Panc1 (cell line): Measurements from ENCODE around the gene SIGLEC1. TPM values are rescaled to one million over a fixed set of nuclear protein-coding genes. Genes with fewer than 3 reads are reported as not detected.
A peak's percentile ranks its signal among the peaks of the same experiment; 100 is the strongest.

Source experiments
- ATAC-seq: fragments of 200-7000 bp; cut with Tn5 transposase; 2 replicates; pipeline ENCODE4 v1.9.1; 2020; ENCODE audit warnings: mild to moderate bottlenecking, moderate library complexity
- BruUV-seq: library from RNA; stranded (reverse); fragments of 400-500 nt; replicated peaks from 2 replicates; lab custom pipeline; 2021; lab: Mats Ljungman, UMichigan
- CTCF ChIA-PET: fragments of 300-600 bp; sonication (Branson Sonifier 250); formaldehyde crosslinking; loops from one replicate; lab custom pipeline; 2022; ENCODE audit warnings: antibody characterized with exemption; lab: Charles Lee
- POLR2A ChIA-PET: fragments of 300-600 bp; sonication (Branson Sonifier 250); formaldehyde crosslinking; loops from one replicate; lab custom pipeline; 2022; ENCODE audit warnings: antibody characterized with exemption; lab: Charles Lee
- DNase-seq: peaks from one replicate; pipeline ENCODE4 v3.0.0-alpha.2; 2010; ENCODE audit warnings: low read depth, low spot score
- H3K27ac ChIP-seq: 2 replicates; pipeline ENCODE4 v1.5.1; 2011; ENCODE audit warnings: mild to moderate bottlenecking, low read length, inconsistent platforms
- H3K27me3 ChIP-seq: fragments of 200-500 bp; sonication (Bioruptor generic); 2 replicates; pipeline ENCODE4 v1.6.0; 2014; ENCODE audit warnings: low read length, inconsistent platforms; ENCODE audit not compliant: control insufficient read depth, insufficient read depth
- H3K36me3 ChIP-seq: fragments of 200-500 bp; sonication (Bioruptor generic); 2 replicates; pipeline ENCODE4 v1.5.1; 2014; ENCODE audit warnings: inconsistent platforms, mild to moderate bottlenecking, low read length, moderate library complexity; ENCODE audit not compliant: control insufficient read depth, insufficient read depth
- H3K4me1 ChIP-seq: 2 replicates; pipeline ENCODE4 v1.5.1; 2011; ENCODE audit warnings: inconsistent platforms, mild to moderate bottlenecking, low read length, moderate library complexity; ENCODE audit not compliant: control insufficient read depth, insufficient read depth
- H3K4me3 ChIP-seq, 2 experiments: 2 replicates each; pipeline ENCODE4 v1.5.1; 2011 to 2012; ENCODE audit warnings: low read depth in 2 of 2, low read length in 2 of 2, mild to moderate bottlenecking in 2 of 2, inconsistent platforms in 1 of 2, moderate library complexity in 1 of 2
- H3K9me3 ChIP-seq: fragments of 200-500 bp; sonication (Bioruptor generic); 2 replicates; pipeline ENCODE4 v1.5.1; 2014; ENCODE audit warnings: low read depth, mild to moderate bottlenecking, inconsistent platforms, low read length, moderate library complexity; ENCODE audit not compliant: control insufficient read depth, insufficient read depth
- POLR2AphosphoS5 ChIP-seq: IDR thresholded peaks from 2 replicates; pipeline ENCODE4 v1.6.1; 2012; ENCODE audit warnings: mild to moderate bottlenecking, low read depth, low read length, moderate library complexity
- SIN3A ChIP-seq: IDR thresholded peaks from 2 replicates; pipeline ENCODE4 v1.6.1; 2012; ENCODE audit warnings: low read depth, mild to moderate bottlenecking, low read length, moderate library complexity, borderline replicate concordance; ENCODE audit not compliant: insufficient read depth
- TCF7L2 ChIP-seq: IDR thresholded peaks from 2 replicates; pipeline ENCODE4 v1.6.1; 2011; ENCODE audit warnings: mild to moderate bottlenecking, low read depth, low read length, inconsistent platforms
- in situ Hi-C: cut with HindIII; loops from 2 replicates; pipeline ENCODE4 v1.10.0; 2016; ENCODE audit warnings: low sequenced_read_pairs, low pct_unique_long_range_greater_than_20kb
- intact Hi-C: fragments of 100-400 bp; cut with micrococcal nuclease; formaldehyde crosslinking; loops from one replicate; pipeline ENCODE4 v1.10.0; 2022; ENCODE audit not compliant: unreplicated experiment
- total RNA-seq: library from RNA; stranded (reverse); gene quantifications from one replicate; pipeline ENCODE4 v1.2.1, GENCODE V29; 2021; ENCODE audit not compliant: unreplicated experiment
- TF ChIP-seq, protein P1 (sequence below), 2 experiments: IDR thresholded peaks; 2 replicates each; pipeline ENCODE4 v1.6.1; 2011 to 2012; ENCODE audit warnings: low read depth in 2 of 2, control low read depth in 1 of 2, low read length in 1 of 2, mild to moderate bottlenecking in 1 of 2, moderate library complexity in 1 of 2; ENCODE audit not compliant: insufficient read depth in 1 of 2
- TF ChIP-seq, protein P2 (sequence below): fragments of 450-650 bp; IDR thresholded peaks from 2 replicates; pipeline ENCODE4 v1.5.1; 2017; ENCODE audit warnings: mild to moderate bottlenecking

SIGLEC1 gene
- total RNA-seq, 1 experiment from 2014 or later: 0.03 TPM

DNA sequence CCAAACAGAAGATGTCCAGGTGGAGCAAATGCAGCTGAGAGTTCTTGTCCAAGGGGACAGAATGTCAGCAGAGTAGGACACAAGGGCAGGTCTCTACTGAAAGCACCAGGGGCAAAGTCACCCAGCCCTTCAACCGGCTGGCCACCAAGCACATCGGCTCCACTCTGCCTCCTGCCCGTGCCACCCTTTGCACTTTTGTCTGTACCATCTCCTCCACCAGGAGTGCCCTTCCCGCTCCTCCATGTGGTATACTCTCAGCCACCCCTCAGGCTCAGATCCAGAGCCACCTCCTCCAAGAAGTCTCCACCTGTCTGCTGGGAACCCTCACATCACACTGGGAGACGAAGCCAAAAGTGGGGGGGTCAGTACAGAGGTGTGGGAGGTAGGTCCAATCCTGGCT, 16.0 kb upstream of the SIGLEC1 start:
- 0 out of 2 replicates have a peak, but pooled peaks have one; percentile 37 for ATAC-seq
- in situ Hi-C loops (no loop called here), intact Hi-C loops (no loop called here)
- TF ChIP-seq, protein P1, sequence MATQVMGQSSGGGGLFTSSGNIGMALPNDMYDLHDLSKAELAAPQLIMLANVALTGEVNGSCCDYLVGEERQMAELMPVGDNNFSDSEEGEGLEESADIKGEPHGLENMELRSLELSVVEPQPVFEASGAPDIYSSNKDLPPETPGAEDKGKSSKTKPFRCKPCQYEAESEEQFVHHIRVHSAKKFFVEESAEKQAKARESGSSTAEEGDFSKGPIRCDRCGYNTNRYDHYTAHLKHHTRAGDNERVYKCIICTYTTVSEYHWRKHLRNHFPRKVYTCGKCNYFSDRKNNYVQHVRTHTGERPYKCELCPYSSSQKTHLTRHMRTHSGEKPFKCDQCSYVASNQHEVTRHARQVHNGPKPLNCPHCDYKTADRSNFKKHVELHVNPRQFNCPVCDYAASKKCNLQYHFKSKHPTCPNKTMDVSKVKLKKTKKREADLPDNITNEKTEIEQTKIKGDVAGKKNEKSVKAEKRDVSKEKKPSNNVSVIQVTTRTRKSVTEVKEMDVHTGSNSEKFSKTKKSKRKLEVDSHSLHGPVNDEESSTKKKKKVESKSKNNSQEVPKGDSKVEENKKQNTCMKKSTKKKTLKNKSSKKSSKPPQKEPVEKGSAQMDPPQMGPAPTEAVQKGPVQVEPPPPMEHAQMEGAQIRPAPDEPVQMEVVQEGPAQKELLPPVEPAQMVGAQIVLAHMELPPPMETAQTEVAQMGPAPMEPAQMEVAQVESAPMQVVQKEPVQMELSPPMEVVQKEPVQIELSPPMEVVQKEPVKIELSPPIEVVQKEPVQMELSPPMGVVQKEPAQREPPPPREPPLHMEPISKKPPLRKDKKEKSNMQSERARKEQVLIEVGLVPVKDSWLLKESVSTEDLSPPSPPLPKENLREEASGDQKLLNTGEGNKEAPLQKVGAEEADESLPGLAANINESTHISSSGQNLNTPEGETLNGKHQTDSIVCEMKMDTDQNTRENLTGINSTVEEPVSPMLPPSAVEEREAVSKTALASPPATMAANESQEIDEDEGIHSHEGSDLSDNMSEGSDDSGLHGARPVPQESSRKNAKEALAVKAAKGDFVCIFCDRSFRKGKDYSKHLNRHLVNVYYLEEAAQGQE (IDR thresholded peaks at IDR 0.05; ENCODE audit: insufficient read depth in 1 of 2, low read depth in 2 of 2, low read length in 1 of 2): no peak
- TF ChIP-seq TCF7L2 (no peak), SIN3A (no peak), POLR2AphosphoS5 (no peak)
- TF ChIP-seq, protein P2, sequence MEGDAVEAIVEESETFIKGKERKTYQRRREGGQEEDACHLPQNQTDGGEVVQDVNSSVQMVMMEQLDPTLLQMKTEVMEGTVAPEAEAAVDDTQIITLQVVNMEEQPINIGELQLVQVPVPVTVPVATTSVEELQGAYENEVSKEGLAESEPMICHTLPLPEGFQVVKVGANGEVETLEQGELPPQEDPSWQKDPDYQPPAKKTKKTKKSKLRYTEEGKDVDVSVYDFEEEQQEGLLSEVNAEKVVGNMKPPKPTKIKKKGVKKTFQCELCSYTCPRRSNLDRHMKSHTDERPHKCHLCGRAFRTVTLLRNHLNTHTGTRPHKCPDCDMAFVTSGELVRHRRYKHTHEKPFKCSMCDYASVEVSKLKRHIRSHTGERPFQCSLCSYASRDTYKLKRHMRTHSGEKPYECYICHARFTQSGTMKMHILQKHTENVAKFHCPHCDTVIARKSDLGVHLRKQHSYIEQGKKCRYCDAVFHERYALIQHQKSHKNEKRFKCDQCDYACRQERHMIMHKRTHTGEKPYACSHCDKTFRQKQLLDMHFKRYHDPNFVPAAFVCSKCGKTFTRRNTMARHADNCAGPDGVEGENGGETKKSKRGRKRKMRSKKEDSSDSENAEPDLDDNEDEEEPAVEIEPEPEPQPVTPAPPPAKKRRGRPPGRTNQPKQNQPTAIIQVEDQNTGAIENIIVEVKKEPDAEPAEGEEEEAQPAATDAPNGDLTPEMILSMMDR: no peak
- ChIA-PET POLR2A (no interaction called here), CTCF (interaction anchor here (0.6 kb wide), 2 partner anchors 33 to 52 kb away, joined by 3 read pairs; no protein-coding TSS in a partner anchor)
- H3K4me3 ChIP-seq: no peak overlapping the region
- H3K9me3 ChIP-seq: no peaks in the 10 kb centered on the region
- no TSS peak for BruUV-seq
- H3K4me1 ChIP-seq: 0 out of 2 replicates have a peak, but pooled peaks cover 3% of the 10 kb centered on the region
- no peaks in the 10 kb centered on the region for H3K36me3 ChIP-seq
- no peak for DNase-seq
- no peak overlapping the region for H3K27ac ChIP-seq
- peaks cover 8% of the 10 kb centered on the region; the same call in 1 of the 2 replicates for H3K27me3 ChIP-seq

DNA sequence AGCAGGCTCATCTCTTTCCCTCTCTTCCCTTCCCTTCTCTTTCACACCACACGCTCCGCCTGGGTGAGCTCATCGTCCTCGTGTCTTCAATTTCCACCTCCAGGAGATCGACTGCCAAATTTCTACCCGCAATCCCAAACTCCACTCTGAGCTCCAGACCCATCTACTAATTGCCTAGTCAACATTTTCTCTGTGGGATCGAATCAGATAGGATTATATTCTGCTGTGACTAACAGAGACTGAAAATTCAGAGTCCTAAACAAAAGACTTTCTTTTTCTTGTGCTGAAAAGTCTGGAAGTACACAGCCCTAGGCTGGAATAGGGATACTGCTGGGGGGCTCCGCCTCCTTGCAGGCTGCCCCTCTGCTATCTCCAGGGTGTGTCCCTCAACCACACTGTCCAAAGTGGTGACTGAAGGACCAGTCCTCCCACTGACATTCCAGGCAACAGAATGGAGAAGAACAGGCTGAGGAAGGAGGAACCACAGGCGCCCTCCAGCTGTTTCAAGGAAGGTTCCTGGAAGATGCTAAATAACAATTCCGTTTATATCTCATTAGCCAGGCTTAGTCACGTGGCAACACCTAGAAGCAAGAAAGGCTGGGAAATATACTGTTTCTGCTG, 15.1 kb upstream of the SIGLEC1 start:
- BruUV-seq: no TSS peak

More for the DNA sequence above, 15.1 kb upstream of the SIGLEC1 start:
- POLR2A ChIA-PET: no interaction called here
- DNase-seq: no peak
- intact Hi-C loops (no loop called here), in situ Hi-C loops (no loop called here)
- TF ChIP-seq, protein P2: no peak
- no peak overlapping the region for H3K4me3 ChIP-seq
- no peak for ATAC-seq
- H3K27me3 ChIP-seq: peaks cover 8% of the 10 kb centered on the region; the same call in 1 of the 2 replicates
- H3K27ac ChIP-seq: no peak overlapping the region
- H3K4me1 ChIP-seq: 0 out of 2 replicates have a peak, but pooled peaks cover 3% of the 10 kb centered on the region
- CTCF ChIA-PET: no interaction called here
- no peaks in the 10 kb centered on the region for H3K9me3 ChIP-seq
- no peaks in the 10 kb centered on the region for H3K36me3 ChIP-seq
